Skin of body (tissue), 2 donors: Measurements from ENCODE around the gene TSACC. TPM values are rescaled to one million over a fixed set of nuclear protein-coding genes. Genes with fewer than 3 reads are reported as not detected.

Experiments
- DNase-seq: peaks from one replicate; lab custom pipeline; 2025; lab: John Stamatoyannopoulos, UW
- total RNA-seq: library from RNA; depleted of rRNA; stranded (reverse); fragments of >200 nt; gene quantifications from one replicate; pipeline ENCODE4 v1.2.3, GENCODE V29; 2014

The TSACC gene
- total RNA-seq, 1 donor from 2014 or later: not detected

DNA sequence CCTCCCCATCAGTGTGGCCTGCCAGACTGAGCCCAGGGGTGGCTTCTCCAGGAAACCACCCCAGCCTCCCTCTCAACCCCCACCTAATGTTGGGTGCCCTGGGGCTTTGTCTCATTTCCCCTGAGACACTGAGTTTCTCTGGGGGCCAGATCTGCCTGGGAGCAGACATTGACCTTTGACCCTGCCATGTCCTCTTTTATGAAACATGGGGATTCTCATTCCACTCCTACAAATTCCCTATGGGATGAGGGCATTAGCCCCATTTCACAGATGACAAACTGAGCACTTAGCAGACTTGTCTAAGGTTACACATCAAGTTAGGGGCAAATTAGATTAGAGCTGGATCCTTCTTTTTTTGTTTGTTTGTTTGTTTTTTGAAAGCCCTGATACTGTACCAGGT lies 54.8 kb downstream of the TSACC start:
- DNase-seq: no peak

DNA sequence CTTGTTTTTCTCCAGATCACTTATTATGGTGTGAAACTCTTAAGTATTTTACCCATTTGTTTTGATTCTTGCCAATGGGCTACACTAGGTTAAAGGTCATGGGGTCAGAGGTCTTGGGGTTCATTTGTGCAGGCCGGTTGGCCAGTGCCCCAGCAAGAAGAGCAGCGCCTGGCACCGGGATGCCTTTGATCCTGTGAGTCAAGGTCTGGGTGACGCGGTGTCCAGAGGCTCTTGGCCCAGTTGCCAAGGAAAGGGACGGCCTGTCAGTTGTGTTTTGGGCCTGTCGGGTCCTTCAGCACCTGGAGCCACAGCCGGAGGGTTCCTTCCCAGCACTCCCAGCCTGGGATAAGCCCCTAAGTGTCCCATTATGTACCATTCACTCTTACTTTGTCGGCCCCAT lies 55.8 kb downstream of the TSACC start:
- DNase-seq: no peak

DNA sequence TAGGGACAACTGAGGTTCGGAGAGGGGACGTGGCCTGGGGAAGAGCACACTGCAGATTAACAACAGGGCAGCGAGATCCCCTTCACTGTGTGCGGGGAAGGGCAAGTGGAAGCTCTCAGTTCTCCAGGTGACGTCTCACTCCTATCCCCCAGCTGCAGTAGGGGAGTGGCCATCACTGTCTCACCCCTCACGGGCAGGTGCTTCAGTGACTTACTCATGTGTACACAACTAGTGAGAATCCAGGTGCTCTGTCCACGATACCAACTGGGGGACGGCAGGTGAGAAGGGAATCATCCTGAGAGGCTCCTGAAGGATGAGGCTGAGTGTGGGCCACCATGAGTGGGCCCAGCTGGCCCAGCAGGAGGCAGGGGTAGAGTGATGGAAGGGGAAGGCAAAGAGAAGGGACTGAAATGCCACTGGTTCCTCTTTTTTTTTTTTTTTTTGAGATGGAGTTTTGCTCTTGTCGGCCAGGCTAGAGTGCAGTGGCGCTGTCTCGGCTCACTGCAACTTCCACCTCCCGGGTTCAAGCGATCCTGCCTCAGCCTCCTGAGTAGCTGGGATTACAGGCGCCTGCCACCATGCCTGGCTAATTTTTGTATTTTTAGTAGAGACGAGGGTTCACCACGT lies 56.6 kb downstream of the TSACC start:
- no peak for DNase-seq

Other genes with a start within 250 kb of the TSACC start
- 429 TPM for gene LMNA, start 223.8 kb upstream of the TSACC start, total RNA-seq
- 12.1 TPM for gene SEMA4A, start 184.9 kb upstream of the TSACC start, total RNA-seq
- 6.6 TPM for gene SLC25A44, start 144.4 kb upstream of the TSACC start, total RNA-seq
- gene PMF1, start 125.5 kb upstream of the TSACC start, total RNA-seq: 33.9 TPM
- 0.99 TPM for gene BGLAP, start 96.3 kb upstream of the TSACC start, total RNA-seq
- gene PAQR6, start 90.5 kb upstream of the TSACC start, total RNA-seq: 0.79 TPM
- gene SMG5, start 55.7 kb upstream of the TSACC start, total RNA-seq: 29.8 TPM
- gene TMEM79, start 54.2 kb upstream of the TSACC start, total RNA-seq: 14.6 TPM
- 23.2 TPM for gene GLMP, start 42.8 kb upstream of the TSACC start, total RNA-seq
- gene VHLL, start 39.2 kb upstream of the TSACC start, total RNA-seq: not detected
- 173 TPM for gene CCT3, start 234 bp upstream of the TSACC start, total RNA-seq
- 2.1 TPM for gene RHBG, start 30.7 kb downstream of the TSACC start, total RNA-seq
- 11.2 TPM for gene MEF2D, start 162.2 kb downstream of the TSACC start, total RNA-seq
- 8.6 TPM for gene IQGAP3, start 234.0 kb downstream of the TSACC start, total RNA-seq
- not detected for gene TTC24, start 241.2 kb downstream of the TSACC start, total RNA-seq